Measurements from ENCODE around the gene ZNHIT3.
"Not testable (repeated sequence)": the region's sequence is repeated elsewhere in the genome, so short reads cannot be mapped to it uniquely, and the experiment has no call there.

Gene ZNHIT3

DNA sequence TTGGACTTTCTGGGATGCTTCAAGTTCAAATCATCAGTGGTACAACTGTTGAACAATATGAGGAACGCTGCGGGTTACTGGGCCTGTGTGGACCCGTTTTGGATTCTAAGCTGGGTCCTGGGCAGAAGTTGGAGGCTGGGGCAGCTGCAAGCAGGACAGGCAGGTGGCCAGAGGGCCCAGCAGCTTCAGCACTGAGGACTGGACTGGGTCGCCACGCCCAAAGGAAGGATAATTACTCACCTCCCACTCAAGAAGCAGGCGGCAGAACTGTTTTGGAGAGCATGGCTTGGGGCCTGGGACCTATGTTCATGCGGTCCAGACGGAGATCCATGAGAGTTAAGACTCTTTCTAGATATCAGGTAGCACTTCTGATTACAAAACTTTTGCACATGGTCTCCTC is 1.5 kb upstream of the ZNHIT3 start:
- DNase-seq: no peak

GRCh38 chr17:36485805-36486203 is 677 bp upstream of the ZNHIT3 start:
- no peak for DNase-seq

DNA sequence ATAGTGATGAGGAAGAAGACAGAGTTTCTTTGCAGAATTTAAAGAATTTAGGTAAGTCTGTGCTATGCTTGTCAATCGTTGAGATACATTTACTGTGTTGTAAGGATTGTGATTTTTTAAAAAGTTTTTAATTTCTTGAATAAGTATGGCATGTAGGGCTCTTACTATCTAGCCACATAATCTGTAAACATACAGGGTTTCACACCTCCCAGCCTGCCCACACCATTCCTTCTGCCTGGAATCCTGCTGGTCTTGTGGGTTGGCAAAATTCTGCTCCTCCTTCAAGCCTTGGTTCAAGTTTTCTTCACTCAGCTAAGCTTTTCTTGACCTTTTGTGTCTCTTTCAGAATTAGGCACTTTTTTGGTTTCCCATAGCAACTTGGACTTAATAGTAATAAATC is 7.5 kb downstream of the ZNHIT3 start:
- DNase-seq: no peak

- no peak for DNase-seq
These were observed 8.2 kb downstream of the ZNHIT3 start for GRCh38 chr17:36494674-36495073.

- no peak for DNase-seq
These were observed 8.6 kb downstream of the ZNHIT3 start for GRCh38 chr17:36495076-36495578.

DNA sequence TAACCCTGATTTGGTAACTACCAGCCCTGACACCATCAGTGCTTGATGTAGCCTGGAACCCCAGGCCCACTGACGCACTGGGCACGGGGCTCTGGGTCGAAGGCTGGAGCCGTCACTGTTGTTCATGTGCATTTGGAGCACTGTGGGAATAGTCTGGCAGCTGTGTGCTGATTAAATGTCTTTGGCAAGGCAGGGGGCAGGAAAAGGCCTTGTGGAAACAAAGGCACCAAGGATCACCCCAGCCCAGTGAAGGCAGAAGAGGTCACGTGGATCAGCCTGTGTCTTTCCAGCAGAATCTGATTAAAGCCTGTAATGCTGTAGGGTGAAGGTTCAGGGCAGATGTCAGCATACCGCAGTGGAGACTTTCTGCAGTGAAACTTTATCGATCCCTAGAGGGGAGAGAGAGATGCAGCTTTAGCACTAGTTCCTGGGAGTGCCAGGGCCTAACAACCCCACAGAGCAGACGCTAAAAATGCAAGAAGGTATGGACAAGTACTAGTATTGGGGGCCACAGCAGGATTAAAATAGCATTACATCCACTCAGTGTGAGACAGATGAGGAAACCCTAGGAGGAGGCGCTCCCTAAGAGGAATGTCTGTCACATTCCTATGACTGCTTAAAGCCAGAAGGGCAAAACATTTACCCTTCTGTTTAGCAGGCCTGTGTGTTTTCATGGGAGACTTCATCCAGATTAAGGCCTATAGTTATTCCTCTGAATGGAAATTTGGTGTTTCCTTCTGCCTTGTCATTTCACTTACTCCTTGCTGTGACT is 9.7 kb downstream of the ZNHIT3 start:
- no peak for DNase-seq

DNA sequence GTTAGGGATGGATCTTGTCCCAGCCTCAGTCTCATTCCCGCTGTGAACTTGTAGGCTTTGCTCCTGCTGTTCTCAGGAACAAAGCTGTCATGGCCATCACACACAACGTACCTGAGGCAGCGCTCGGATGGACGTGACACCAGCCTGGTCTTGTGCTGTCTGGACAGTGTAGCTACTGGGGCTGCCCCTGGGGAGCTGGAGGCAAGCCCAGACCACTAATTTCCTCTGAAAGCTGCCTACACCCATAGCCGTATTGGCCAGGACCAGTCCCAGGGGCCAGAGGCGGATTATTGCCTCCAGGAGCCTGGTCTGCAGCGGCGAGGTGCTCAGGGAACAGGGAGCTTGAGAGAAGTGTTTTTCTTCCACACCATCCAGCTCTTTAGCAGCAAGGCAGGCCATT is 11.7 kb downstream of the ZNHIT3 start:
- DNase-seq: no peak

DNA sequence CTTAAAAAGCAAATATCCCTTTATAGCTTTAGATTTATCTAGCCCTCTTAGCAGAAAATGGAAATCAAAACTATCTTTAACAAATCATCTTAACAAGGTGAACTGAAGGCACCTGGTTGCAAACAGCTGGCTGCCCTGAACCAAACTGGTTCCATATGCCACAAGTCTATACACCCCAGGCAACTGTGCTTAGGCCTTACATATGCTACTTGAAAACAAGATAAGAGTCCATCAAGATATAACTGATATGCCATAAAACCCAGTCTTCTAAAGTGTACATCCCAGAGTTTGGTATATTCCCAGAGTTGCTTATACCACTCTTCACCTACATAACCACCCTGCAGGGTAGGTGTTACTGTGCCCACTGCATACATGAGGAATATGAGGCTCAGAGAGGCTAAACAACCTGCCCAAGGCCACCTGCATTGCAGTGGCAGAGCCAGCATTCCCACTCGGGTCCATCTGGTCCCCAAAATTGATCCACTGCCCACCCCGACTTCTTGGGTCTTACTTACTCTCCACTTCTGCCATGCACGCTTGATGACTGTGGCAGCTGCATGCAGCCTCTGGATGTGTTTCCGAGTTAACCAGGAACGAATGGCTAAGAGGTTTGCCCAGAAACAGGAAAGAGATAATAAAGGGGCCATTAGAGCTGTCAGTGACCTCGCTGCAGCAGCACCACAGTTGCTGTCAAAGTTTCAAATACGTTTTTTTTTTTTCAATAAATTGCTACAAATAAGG is 12.2 kb downstream of the ZNHIT3 start:
- DNase-seq: no peak

- DNase-seq: no peak
These were observed 14.3 kb downstream of the ZNHIT3 start for GRCh38 chr17:36500745-36501225.

GRCh38 chr17:36501351-36501750 is 14.9 kb downstream of the ZNHIT3 start:
- DNase-seq: no peak

DNA sequence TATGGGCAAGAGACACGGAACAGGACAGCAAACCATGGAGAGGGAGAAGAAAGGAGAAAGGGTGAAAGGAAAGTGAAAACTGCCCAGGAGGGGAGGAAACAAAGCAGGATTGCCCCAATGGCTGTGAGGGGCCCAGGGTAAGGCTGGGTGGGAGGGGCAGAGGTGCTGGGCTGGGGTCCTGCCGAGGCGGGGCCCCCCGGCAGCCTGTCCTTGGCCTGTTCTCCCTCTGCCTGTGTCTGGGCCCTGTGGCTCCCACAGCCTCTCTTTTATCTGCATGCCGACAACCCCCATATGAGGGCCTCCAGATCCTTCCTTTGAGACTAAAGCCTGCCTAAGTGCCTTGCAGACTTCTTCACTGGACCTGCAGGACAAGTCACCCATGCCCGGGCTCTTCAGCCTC is 15.5 kb downstream of the ZNHIT3 start:
- DNase-seq: no peak

- DNase-seq: no peak
These were observed 17.1 kb downstream of the ZNHIT3 start for GRCh38 chr17:36503456-36504155.

GRCh38 chr17:36504156-36504545 is 17.7 kb downstream of the ZNHIT3 start:
- no peak for DNase-seq

DNA sequence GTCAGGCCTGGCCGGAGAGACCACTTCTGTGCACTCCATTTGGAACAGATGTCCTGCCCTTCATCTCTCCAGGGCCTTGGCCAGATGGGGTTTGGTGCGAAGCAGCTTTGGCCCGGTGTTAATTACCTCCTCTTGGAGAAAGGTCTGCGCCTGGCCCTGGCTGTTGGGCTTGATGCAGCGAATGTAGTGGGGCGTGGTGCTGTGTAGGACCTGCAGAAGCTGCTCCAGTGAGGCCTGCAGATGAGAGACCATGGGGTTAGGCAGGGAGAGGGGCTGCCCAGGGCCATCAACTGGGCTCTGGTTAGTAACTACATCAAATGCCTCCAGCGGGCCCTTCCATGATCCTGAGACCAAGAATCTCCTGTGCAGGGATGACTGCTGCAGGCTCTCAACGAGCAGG is 18.7 kb downstream of the ZNHIT3 start:
- no peak for DNase-seq

GRCh38 chr17:36506249-36506826 is 19.9 kb downstream of the ZNHIT3 start:
- no peak for DNase-seq

DNA sequence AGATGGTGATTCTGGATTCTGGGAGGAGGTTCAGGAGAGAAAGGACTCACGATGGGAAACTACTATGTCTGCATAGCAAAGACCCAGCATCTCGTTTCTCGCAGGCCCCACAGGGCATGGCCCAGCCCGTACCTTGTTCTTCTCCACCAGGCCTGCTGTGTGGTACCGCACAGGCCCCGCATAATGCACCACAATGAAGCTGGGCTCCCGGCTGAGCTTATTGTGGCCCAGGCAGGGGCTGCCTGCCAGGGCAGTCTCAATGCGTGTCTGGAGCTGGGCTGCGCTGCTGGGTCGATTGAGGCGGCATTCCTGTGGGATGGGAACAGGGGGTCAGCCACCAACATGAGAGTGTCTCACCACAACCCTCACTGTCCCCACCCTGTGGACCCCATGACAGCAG is 20.4 kb downstream of the ZNHIT3 start:
- no peak for DNase-seq

DNA sequence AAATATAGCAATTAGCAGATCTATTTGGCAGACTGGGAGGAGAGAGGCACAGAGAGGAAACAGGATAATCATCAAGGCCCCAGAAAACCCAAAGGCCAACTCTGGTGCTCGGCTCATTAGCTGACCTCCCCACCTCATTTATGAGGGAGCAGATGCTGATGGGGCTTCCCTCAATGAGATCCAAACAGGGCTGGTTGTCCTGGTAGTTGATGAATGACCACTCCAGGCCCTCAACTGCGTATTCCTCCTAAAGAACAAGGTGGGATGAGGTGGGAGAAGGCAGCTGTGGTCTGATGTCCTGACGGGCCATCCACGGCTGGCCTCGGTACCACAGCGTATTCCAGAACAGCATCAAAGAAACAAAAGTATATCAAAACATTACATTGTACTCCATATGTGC is 20.8 kb downstream of the ZNHIT3 start:
- DNase-seq: no peak

- DNase-seq: not testable (repeated sequence)
These were observed 22.0 kb downstream of the ZNHIT3 start for GRCh38 chr17:36508439-36508838.

DNA sequence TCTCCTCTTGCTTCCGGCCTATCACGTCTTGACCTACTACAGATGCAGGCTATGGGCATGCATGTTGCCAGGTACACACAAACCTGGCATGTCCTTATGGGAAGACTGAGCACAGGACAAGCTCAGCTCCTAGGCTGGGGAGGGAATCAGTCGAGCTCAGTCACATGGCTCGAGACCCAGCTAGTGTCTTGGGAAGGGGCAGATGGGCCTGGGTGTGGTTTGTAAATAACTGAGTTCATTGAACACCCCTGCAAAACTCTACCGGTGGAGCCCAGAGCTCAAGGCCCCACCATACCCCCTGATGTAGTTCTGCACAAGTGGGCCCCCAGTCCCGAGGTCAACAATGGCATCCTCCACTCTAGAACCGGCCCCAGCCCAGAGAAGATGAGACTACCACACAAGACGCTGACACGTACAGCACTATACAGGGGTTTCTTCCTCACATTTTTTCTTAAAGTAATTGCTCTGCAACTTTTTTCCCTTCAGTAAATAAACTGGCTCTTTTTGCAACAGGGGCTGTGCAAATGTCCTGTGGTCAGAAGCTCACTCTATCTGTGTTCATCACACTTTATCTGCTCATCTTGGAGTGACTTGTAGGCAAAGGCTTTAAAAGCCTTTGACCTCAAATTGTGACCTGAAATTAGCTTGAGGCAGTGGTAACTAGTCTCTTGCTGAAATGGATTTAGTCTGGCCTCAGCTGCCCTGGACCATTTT is 22.9 kb downstream of the ZNHIT3 start:
- DNase-seq: no peak

DNA sequence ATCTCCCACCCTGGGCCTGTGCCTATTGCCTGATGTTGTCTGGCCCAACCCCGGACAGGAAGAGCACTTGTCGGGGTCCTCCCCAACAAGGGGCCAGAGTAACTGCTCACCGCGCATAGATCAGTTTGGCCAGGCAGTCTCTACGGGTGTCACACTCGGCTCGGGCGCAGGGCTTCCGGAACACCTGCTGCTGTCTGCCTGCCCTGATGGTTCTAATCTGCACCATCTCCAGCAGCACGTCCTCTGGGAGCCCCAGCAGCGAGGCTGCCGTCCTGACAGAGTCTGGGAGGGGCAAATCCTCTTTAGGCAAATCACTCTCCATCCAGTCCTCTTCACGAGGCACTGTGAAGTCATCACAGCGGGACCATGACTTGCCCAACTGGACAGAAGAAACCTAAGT is 24.2 kb downstream of the ZNHIT3 start:
- no peak for DNase-seq

DNA sequence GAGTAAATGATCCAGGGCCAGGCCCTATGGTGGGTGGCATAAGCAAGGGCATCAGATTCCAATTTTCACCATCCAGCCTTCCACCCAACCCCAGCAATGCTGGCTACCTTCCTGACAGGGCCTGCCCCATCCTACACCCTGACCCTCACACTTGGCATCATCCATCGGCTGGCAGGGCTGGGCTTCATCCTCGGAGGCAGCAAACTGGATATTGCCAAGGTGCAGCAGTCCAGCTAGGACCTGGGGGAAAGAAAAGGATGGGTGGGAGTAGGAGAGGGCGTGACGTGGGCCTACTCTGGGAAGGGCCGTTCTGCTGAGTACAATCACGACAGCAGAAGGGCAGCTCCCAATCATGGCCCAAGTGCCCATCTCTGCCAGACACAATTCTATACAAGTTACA is 24.7 kb downstream of the ZNHIT3 start:
- no peak for DNase-seq

DNA sequence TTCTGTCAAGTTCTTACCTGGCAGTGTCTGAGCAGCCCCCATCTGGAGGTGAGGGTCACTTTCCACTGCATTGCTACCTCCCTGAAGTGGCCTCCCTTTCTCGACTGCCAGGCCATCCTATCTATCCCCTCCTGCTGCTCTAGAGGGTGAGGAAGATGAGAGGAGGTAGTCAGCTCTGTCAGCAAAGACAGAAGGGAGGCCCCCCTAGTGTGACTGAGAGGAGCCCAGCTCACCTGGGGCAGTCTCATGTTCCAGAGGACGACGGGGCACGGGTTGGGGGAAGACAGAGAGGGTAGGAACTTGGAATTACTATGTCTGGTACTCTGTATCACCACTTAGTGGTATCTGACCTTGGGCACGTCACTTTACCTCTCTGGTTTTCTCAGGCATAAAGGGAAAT is 26.2 kb downstream of the ZNHIT3 start:
- no peak for DNase-seq

DNA sequence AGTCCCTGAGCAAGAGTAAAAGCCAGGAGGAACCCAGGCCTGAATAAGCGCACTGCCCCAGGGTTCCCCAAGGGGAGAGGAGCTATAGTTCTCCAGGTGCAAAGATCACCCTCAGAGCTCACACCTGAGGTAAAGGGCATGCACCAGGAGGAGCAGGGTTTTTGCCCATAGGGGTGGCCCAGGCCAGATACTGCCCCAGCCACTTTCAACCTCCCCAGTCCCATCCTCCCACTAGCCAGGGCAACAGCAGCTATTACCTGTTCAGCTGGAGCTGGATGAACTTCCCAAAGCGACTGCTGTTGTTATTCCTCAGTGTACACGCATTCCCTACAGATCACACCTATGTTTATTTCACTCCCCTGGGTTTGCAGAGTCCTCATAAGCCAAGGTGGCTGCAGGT is 28.4 kb downstream of the ZNHIT3 start:
- DNase-seq: no peak
